Activated CD8-positive, alpha-beta memory T cell treated with anti-CD3 and anti-CD28 coated beads, Interleukin-2, amount 50 U/mL, for 24 hours (primary cell): ENCODE measurements around the gene VWF.

Experiments used
- DNase-seq: peaks from one replicate; pipeline ENCODE4 v3.0.0-alpha.2; 2020; ENCODE audit errors: extremely low read depth

Gene VWF

GRCh38 chr12:6058481-6059161 is 65.8 kb downstream of the VWF start:
- no peak for DNase-seq

GRCh38 chr12:6057700-6058099 is 66.8 kb downstream of the VWF start:
- no peak for DNase-seq

GRCh38 chr12:6056406-6057240 is 67.8 kb downstream of the VWF start:
- no peak for DNase-seq

DNA sequence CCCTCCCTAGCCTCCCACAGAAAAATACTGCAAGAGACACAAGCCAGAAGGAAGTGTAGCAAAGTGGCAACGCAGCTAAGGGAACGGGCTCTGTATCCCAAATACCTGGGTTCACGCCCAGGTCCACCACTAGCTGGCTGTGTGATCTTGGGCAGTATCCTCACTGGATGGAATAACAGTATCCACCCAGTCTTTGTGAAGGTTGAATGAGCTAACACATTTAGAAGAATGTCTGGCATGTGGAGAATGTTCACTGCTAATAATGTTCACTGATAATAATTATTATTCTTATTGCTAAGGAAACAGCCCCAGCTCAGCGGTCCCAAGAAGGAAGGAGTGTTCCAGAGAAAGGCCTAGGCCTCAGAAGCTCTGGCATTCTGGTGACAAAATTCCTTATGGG is 70.9 kb downstream of the VWF start:
- no peak for DNase-seq

DNA sequence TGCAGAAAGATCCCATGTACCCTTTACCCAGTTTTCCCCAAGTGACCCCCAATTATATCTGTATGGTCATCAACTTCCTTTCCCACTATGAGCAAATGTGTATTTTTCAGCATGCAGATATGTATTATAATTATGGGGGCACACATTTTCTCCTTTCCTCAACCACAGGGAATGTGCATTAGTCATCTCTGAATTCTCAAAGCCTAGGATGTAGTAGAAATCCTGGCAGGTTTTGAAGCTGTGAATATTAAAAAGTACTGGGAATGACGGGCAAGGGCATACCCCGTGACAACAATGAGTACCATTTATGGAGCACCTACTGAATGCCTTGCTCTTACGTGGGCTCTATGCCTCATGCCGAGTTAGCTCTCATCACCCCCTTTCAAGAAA is 71.5 kb downstream of the VWF start:
- DNase-seq: no peak

GRCh38 chr12:6052206-6052939 is 72.1 kb downstream of the VWF start:
- DNase-seq: no peak

GRCh38 chr12:6049992-6050391 is 74.5 kb downstream of the VWF start:
- no peak for DNase-seq

DNA sequence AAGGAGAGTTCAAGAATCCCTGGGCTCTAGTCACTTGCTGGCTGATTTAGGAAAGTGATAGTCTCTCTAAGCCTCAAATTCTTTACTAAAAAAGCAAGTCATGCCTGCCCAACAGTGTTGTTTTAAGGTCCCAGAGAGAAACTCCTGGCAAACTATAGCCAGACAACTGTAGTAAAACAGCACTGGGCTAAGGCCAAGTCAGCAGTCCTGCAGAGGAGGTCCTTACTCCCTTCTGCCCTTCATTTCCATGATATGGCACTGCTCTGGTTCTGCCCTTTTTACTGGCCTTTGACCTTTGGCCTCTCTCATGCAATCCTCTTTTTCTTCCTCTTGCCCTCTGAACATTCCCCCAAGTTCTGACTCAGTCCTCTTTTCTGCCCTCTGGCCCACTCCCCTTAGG is 74.9 kb downstream of the VWF start:
- DNase-seq: no peak

DNA sequence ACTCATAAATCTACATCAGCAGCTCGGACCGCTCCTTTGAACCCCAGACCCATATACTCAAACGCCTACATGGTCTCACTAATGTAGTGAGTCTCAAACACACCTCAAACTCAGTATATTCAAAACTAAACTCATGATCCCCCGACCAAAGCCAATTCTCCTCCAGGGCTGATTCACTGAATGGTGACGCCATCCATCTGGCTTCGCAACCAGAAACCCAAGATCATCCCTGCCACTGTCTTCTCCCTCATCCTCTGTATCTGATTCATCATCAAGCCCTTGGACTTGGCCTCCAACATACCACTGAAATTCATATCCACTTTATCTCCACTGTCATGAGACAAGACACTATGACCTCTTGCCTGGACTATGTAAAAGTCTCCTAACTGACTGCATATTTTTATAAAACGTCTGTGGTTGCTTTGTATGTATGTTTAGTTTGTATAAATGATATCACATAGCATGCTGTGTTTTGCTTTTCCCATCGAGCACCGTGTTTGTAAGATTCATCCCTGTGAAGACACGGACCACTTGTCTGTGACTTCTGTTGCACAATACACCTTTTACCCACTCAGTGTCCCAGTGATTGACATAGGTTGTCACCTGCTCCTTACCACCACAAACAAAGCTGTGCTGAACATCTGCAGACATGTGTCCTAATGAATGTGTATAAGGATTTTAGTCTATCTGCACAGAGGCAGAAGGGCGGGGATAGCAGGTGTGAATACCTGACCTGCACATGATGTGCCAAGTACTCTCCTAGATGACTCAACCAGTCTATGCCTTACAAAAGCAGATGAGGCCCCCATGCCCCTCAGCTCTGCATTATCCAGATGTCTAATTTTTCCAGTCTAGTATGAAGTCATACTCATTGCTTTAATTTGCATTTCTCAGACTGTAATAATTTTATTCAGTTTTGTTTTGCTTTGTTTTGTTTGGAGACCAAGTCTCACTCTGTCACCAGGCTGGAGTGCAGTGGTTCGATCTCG is 76.9 kb downstream of the VWF start:
- DNase-seq: no peak

GRCh38 chr12:6046511-6047180 is 77.8 kb downstream of the VWF start:
- no peak for DNase-seq

DNA sequence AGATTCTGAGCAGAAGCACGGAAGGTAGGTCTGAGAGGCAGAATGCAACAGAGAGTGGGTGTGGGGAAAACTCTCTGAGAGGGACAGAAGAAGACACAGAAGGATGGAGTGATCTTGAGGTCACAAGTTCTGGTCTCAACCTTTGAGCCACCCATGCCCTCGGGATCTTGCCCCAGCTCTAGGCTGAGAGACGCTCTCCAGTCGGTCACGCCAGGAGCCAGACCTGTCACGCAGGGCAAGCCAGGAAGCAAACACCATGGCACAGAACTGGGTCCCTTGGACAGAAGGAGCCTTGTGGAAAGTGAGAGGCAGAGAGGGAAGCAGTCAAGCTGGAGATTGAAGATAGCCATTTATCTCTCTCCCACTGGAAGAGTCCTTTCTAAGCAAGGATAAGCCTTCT is 79.0 kb downstream of the VWF start:
- no peak for DNase-seq

GRCh38 chr12:6044082-6044481 is 80.4 kb downstream of the VWF start:
- DNase-seq: no peak

GRCh38 chr12:6042446-6042845 is 82.0 kb downstream of the VWF start:
- DNase-seq: no peak

DNA sequence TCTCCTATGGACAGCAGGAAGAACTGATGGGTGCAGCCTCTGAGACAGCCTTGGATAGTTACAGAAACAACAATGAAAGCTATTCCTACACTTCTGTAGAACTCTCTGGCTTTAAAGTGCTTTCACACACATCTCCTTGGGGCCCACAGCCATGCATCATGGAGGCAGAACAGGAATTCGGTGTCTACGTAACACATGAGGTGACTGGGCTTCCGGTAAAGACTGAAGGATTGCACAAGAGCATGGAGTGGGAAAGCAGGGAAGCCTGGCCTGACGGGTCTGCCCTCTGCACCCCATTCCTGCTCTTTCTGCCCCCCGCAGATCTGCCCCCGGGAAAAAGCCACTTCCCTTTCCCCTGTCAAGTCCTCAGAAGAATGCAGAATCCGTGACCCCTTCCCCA is 82.6 kb downstream of the VWF start:
- no peak for DNase-seq

DNA sequence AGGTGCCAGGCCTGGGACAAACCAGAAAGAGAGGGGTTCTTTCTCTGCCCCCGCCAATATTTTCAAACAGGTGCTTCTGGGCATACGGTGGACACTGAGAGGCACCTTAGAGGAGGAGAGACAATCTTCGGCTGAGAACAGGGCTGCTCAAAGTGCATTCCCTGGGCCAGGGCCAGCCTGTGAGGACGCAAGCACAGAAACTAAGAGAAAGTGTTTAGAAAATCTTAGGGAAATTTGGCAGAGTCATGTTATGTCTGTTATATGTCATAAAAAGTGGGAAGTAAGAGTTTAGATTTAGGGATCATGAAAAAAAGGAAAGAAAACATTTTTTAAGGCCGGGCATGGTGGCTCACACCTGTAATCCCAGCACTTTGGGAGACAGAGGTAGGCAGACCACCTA is 83.7 kb downstream of the VWF start:
- DNase-seq: no peak

GRCh38 chr12:6039894-6040601 is 84.4 kb downstream of the VWF start:
- DNase-seq: no peak

DNA sequence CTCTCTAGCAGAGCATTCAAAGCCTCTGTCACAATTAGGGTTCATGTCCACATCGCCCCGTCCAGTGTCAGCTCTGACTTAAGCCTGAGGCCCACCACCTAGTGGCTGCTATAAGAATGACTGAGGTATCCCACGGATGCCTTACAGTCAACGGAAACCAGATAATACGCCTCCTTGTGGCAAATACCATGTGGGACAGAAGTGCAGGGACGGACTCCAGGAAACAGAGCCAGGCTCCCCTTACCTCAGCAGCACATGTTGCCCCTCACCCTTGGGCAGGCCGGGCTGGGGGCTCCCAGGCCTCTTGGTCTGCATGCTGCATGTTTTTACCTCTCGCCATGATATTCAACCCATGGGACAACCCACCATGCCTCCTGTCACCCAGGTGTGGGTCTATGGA is 86.3 kb downstream of the VWF start:
- DNase-seq: no peak

DNA sequence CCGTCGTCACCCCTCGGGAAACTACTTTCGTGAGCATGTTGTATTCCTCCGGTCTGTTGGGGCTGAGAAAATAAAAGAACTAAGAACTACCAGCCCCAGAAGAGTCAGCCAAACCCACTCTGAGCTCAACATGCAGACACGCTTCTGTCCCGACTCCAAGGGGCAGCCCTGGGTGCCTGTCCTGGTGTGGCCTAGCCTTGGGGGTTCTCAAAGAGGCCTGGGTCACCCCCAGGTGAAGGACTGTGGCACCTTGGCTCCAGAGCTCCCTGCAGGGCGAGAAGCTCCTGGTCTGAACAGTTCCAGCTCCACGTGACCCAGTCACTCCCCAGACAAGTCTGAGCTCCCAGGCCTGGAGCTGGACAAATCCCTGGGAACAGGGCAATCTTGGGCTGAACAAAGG is 87.0 kb downstream of the VWF start:
- no peak for DNase-seq

DNA sequence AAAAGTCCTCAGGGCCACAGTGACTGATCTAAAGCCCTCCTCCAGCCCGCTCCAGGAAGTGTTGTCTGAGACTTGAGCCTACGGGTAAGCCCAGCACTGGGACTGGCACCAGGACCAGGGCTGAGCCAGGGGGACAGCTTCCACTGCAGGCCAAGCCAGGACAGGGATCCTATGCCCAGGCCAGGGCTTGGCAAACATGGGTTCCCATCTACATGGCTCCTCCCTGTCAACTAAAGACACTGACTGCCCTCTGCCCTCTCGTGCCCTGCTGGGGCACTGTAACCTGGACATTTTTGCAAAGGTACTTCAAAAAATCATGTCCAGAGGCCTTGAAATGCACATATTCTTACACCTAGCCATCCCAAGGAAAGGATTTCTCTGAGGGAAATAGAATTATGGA is 88.0 kb downstream of the VWF start:
- DNase-seq: no peak

DNA sequence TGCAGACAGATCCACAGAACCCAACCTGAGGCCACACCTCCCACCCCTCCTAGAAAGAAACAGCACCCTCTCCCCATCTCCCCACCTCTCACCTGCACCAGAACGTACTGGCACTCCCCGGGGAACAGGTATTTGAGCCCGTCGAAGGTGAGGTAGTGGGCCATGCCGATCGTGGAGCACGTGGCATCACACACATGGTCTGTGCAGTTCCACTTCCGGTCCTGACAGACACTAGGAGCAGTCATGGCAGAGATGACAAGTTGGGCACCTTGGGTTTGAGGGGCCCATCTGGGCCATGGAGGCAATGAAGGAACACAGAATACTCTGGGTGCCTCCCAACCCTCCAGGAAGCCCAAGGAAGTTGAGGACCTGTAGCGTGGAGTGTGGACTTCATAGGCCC is 89.9 kb downstream of the VWF start:
- no peak for DNase-seq
